K562 (cell line): ENCODE measurements around the gene DCAF11. TPM values are rescaled to one million over a fixed set of nuclear protein-coding genes. Genes with fewer than 3 reads are reported as not detected.
A peak's percentile ranks its signal among the peaks of the same experiment; 100 is the strongest.

Experiments used
- ARID2 ChIP-seq: fragments of 450-650 bp; IDR thresholded peaks from 2 replicates; pipeline ENCODE4 v1.6.1; 2017; ENCODE audit warnings: antibody characterized with exemption, mild to moderate bottlenecking
- BDP1 ChIP-seq: IDR thresholded peaks from 3 replicates; pipeline ENCODE4 v1.6.1; 2011; ENCODE audit not compliant: insufficient read length, insufficient read depth
- EHMT2 ChIP-seq: fragments of 450-650 bp; IDR thresholded peaks from 2 replicates; pipeline ENCODE4 v1.6.1; 2018; ENCODE audit warnings: antibody characterized with exemption
- GABPA ChIP-seq: fragments of 200-800 bp; sonication (Bioruptor generic); conservative IDR thresholded peaks from 2 replicates; pipeline ENCODE4 v1.6.1; 2016; ENCODE audit warnings: low read depth, missing genetic modification characterization, missing compliant biosample characterization
- HDAC8 ChIP-seq: fragments of 450-650 bp; IDR thresholded peaks from 2 replicates; pipeline ENCODE4 v1.6.1; 2016; ENCODE audit warnings: mild to moderate bottlenecking, missing genetic modification characterization, moderate library complexity, missing compliant biosample characterization
- L3MBTL2 ChIP-seq: fragments of 450-650 bp; IDR thresholded peaks from 2 replicates; pipeline ENCODE4 v1.6.1; 2016; ENCODE audit warnings: mild to moderate bottlenecking, moderate library complexity
- MYBL2 ChIP-seq, 2 experiments: fragments of 450-650 bp in 1 of 2; sonication (generic) in 1 of 2; formaldehyde crosslinking in 1 of 2; IDR thresholded peaks; 2 replicates each; pipeline versions ENCODE4 v1.6.1 to v1.8.1; 2017 to 2022; ENCODE audit warnings: borderline replicate concordance in 1 of 2, inconsistent platforms in 1 of 2, low read depth in 1 of 2, mild to moderate bottlenecking in 1 of 2, missing genetic modification reagents in 1 of 2, moderate library complexity in 1 of 2
- NCOR1 ChIP-seq: fragments of 450-650 bp; IDR thresholded peaks from 2 replicates; pipeline ENCODE4 v1.6.1; 2016; ENCODE audit warnings: mild to moderate bottlenecking, moderate library complexity
- NFYB ChIP-seq: IDR thresholded peaks from 2 replicates; pipeline ENCODE4 v1.6.1; 2011; ENCODE audit warnings: mild to moderate bottlenecking, moderate library complexity; ENCODE audit not compliant: insufficient read length; ENCODE audit errors: extremely low read depth
- RBFOX2 ChIP-seq: fragments of 200-400 bp; formaldehyde crosslinking; IDR thresholded peaks from 2 replicates; pipeline ENCODE4 v1.6.1; 2017; ENCODE audit warnings: low read depth, mild to moderate bottlenecking, low read length, moderate library complexity
- RBM17 ChIP-seq: fragments of 200-400 bp; formaldehyde crosslinking; IDR thresholded peaks from 2 replicates; pipeline ENCODE4 v1.6.1; 2017; ENCODE audit warnings: low read depth, mild to moderate bottlenecking, low read length, borderline replicate concordance
- SIN3B ChIP-seq: fragments of 450-650 bp; IDR thresholded peaks from 2 replicates; pipeline ENCODE4 v1.6.1; 2017; ENCODE audit warnings: low read depth, mild to moderate bottlenecking, moderate library complexity
- STAG1 ChIP-seq: sonication (generic); formaldehyde crosslinking; IDR thresholded peaks from 2 replicates; pipeline ENCODE4 v1.5.0; 2020; ENCODE audit warnings: missing genetic modification reagents, borderline replicate concordance
- U2AF1 ChIP-seq: fragments of 200-400 bp; formaldehyde crosslinking; optimal IDR thresholded peaks from 2 replicates; pipeline ENCODE3; 2017; ENCODE audit warnings: mild to moderate bottlenecking, low read depth, low read length, moderate library complexity
- ZNF121 ChIP-seq: sonication (generic); formaldehyde crosslinking; conservative IDR thresholded peaks from 2 replicates; pipeline ENCODE4 v1.8.0; 2022; ENCODE audit warnings: missing genetic modification reagents
- ZNF197 ChIP-seq: fragments of 200-800 bp; sonication (Bioruptor generic); IDR thresholded peaks from 2 replicates; pipeline ENCODE4 v1.6.1; 2016; ENCODE audit warnings: low read depth, missing genetic modification characterization, missing compliant biosample characterization
- ZNF695 ChIP-seq: fragments of 450-650 bp; formaldehyde crosslinking; IDR thresholded peaks from 2 replicates; pipeline ENCODE4 v1.4.0; 2020; ENCODE audit warnings: mild to moderate bottlenecking, moderate library complexity
- ZNF707 ChIP-seq: fragments of 250-450 bp; sonication (Bioruptor Pico); conservative IDR thresholded peaks from 2 replicates; pipeline ENCODE4 v1.8.0; 2022; ENCODE audit warnings: inconsistent platforms, mild to moderate bottlenecking, moderate library complexity
- ZNF77 ChIP-seq: fragments of 250-450 bp; sonication (Bioruptor Pico); IDR thresholded peaks from 2 replicates; pipeline ENCODE4 v1.5.0; 2020
- ZSCAN32 ChIP-seq: fragments of 450-650 bp; formaldehyde crosslinking; IDR thresholded peaks from 2 replicates; pipeline ENCODE4 v1.4.0; 2020; ENCODE audit warnings: mild to moderate bottlenecking, moderate library complexity
- polyA plus RNA-seq, 8 experiments: library from polyadenylated mRNA; depleted of rRNA in 4 of 8; stranded (reverse) in 5 of 8; unstranded in 3 of 8; fragments of >200 nt; fragmentation: Nextera tagmentation in 2 of 8; fragmentation: Illumina TruSeq in 1 of 8; extraction: Ambion mirVana in 2 of 8; extraction: Trizol in 1 of 8; gene quantifications; 2 replicates each; pipeline versions ENCODE4 v1.2.1 to v1.2.3, GENCODE V29; 2011 to 2014; ENCODE audit warnings: inconsistent platforms in 1 of 8, missing spikeins in 1 of 8
- total RNA-seq, 7 experiments: library from RNA; depleted of rRNA in 6 of 7; stranded (reverse); fragments of >200 nt in 6 of 7; fragmentation: Illumina TruSeq in 2 of 7; extraction: Trizol in 2 of 7; gene quantifications; 2 replicates each; pipeline versions ENCODE4 v1.2.1 to v1.2.3, GENCODE V29; 2011 to 2021; ENCODE audit warnings: low replicate concordance in 1 of 7
- TF ChIP-seq, protein P1 (sequence below): sonication (generic); formaldehyde crosslinking; IDR thresholded peaks from 2 replicates; pipeline ENCODE4 v1.8.0; 2022; ENCODE audit warnings: missing genetic modification reagents, mild to moderate bottlenecking, borderline replicate concordance
- TF ChIP-seq, protein P2 (sequence below): IDR thresholded peaks from 3 replicates; pipeline ENCODE4 v1.6.1; 2011; ENCODE audit warnings: borderline replicate concordance, mild to moderate bottlenecking, moderate library complexity; ENCODE audit not compliant: insufficient read length; ENCODE audit errors: extremely low read depth

DCAF11 gene
- total and polyA plus RNA-seq, 9 of the 15 experiments (the other 6 are each of a cell fraction or from before 2014, with no cell fraction given): 8.5 to 46.2 (median 36.4) TPM

DNA sequence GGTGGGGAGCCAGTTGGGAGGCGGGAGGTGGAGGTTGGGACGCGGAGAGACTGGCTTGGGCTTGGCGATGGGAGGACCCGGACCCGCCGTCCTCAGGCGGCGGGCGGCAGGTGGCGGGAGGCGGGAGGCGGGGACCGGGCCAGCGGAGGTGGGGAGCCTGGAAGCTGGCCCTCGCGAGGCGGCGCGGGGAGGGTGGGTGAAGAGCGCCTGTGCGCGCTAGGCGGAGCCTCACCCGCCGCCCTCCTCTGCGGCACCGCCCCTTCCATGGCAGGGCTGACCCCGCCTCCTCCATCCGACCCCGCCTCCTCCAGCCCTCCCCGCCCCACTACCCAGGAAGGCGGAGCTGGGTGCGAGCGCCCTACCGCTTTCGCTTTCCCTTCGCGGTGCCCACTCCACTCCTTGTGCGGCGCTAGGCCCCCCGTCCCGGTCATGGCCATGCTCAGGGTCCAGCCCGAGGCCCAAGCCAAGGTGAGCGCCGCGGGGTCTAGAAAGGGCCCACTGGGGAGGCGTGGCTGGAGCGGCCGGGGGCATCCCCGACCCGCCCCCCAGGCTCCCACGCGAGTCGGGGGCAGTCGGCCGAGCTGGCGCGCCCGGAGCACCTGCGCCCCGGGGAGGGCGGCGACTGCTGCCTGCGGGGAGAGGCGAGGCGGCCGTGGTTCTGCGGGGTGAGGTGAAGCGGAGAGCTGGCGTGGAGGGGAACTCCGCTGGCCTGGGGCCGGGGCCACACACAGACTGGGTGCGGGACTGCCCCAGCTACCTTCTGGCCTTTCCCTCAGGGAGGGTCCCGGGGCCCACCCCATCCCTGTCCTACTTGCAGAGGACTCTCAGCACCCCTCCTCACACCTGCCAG is 21.5 kb downstream of the DCAF11 start, which contains the start of gene PSME1 (continued):
- TF ChIP-seq, protein P1, sequence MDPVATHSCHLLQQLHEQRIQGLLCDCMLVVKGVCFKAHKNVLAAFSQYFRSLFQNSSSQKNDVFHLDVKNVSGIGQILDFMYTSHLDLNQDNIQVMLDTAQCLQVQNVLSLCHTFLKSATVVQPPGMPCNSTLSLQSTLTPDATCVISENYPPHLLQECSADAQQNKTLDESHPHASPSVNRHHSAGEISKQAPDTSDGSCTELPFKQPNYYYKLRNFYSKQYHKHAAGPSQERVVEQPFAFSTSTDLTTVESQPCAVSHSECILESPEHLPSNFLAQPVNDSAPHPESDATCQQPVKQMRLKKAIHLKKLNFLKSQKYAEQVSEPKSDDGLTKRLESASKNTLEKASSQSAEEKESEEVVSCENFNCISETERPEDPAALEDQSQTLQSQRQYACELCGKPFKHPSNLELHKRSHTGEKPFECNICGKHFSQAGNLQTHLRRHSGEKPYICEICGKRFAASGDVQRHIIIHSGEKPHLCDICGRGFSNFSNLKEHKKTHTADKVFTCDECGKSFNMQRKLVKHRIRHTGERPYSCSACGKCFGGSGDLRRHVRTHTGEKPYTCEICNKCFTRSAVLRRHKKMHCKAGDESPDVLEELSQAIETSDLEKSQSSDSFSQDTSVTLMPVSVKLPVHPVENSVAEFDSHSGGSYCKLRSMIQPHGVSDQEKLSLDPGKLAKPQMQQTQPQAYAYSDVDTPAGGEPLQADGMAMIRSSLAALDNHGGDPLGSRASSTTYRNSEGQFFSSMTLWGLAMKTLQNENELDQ: no peak
- TF ChIP-seq RBM17 (no peak), EHMT2 (no peak), GABPA (tag) (no peak), ZNF77 (CRISPR knock-in tag) (no peak), ZNF695 (no peak), NFYB (no peak), HDAC8 (tag) (no peak), L3MBTL2 (peak; percentile 47; the same call in 1 of the 2 replicates), BDP1 (no peak), SIN3B (0 out of 2 replicates have a peak, but pooled peaks have one; percentile 36), ZNF197 (CRISPR knock-in tag) (no peak), RBFOX2 (peak; percentile 76), ZSCAN32 (CRISPR knock-in tag) (no peak), ZNF707 (CRISPR knock-in tag) (no peak), ARID2 (no peak), NCOR1 (no peak), STAG1 (CRISPR knock-in tag) (no peak), U2AF1 (no peak), MYBL2 (IDR thresholded peaks at IDR 0.05; ENCODE audit: low read depth) (no peak), MYBL2 (CRISPR knock-in tag; IDR thresholded peaks at IDR 0.05; ENCODE audit: borderline replicate concordance) (no peak), ZNF121 (CRISPR knock-in tag) (no peak)
- TF ChIP-seq, protein P2, sequence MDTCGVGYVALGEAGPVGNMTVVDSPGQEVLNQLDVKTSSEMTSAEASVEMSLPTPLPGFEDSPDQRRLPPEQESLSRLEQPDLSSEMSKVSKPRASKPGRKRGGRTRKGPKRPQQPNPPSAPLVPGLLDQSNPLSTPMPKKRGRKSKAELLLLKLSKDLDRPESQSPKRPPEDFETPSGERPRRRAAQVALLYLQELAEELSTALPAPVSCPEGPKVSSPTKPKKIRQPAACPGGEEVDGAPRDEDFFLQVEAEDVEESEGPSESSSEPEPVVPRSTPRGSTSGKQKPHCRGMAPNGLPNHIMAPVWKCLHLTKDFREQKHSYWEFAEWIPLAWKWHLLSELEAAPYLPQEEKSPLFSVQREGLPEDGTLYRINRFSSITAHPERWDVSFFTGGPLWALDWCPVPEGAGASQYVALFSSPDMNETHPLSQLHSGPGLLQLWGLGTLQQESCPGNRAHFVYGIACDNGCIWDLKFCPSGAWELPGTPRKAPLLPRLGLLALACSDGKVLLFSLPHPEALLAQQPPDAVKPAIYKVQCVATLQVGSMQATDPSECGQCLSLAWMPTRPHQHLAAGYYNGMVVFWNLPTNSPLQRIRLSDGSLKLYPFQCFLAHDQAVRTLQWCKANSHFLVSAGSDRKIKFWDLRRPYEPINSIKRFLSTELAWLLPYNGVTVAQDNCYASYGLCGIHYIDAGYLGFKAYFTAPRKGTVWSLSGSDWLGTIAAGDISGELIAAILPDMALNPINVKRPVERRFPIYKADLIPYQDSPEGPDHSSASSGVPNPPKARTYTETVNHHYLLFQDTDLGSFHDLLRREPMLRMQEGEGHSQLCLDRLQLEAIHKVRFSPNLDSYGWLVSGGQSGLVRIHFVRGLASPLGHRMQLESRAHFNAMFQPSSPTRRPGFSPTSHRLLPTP: no peak
